Lower lobe of right lung (tissue), 2 donors: ENCODE measurements around the gene PCDH9. TPM values are rescaled to one million over a fixed set of nuclear protein-coding genes. Genes with fewer than 3 reads are reported as not detected.

ENCODE experiments used
- ATAC-seq, 2 donors: fragments of 200-7000 bp; cut with Tn5 transposase; one replicate each; pipeline ENCODE4 v1.9.1; 2020 to 2022; ENCODE audit warnings: mild to moderate bottlenecking in 2 of 2, moderate library complexity in 2 of 2
- DNase-seq: peaks from one replicate; pipeline ENCODE4 v3.0.0-alpha.2; 2020
- H3K27ac ChIP-seq: fragments of 200-600 bp; one replicate; pipeline ENCODE4 v1.8.0; 2022
- H3K27me3 ChIP-seq: fragments of 200-600 bp; one replicate; pipeline ENCODE4 v1.8.0; 2022; ENCODE audit warnings: low read depth
- H3K36me3 ChIP-seq: fragments of 200-600 bp; one replicate; pipeline ENCODE4 v1.8.0; 2022; ENCODE audit warnings: mild to moderate bottlenecking
- H3K4me1 ChIP-seq: fragments of 200-600 bp; one replicate; pipeline ENCODE4 v1.8.0; 2022
- H3K4me3 ChIP-seq: fragments of 200-600 bp; one replicate; pipeline ENCODE4 v1.8.0; 2022; ENCODE audit warnings: mild to moderate bottlenecking
- H3K9me3 ChIP-seq: fragments of 200-600 bp; one replicate; pipeline ENCODE4 v1.8.0; 2022
- intact Hi-C: fragments of 100-400 bp; cut with DNase I; formaldehyde crosslinking; loops from one replicate; pipeline ENCODE4 v1.11.0; 2022
- total RNA-seq: library from RNA; stranded (reverse); fragmentation: NEBNext Ultra II Directional; extraction: Animal tissue kit (Norgen Biotek cat#: 25700); gene quantifications from one replicate; pipeline ENCODE4 v1.2.1, GENCODE V29; 2021
- TF ChIP-seq, protein P1 (sequence below): fragments of 200-600 bp; IDR thresholded peaks from one replicate; pipeline ENCODE4 v1.8.0; 2022; ENCODE audit warnings: antibody characterized with exemption, mild to moderate bottlenecking
- donor health status: DM: no; HTN: yes; CAD: no; lungs with severe emphysema.

PCDH9 gene
- total RNA-seq, 1 donor from 2014 or later, result 8.9 TPM

DNA sequence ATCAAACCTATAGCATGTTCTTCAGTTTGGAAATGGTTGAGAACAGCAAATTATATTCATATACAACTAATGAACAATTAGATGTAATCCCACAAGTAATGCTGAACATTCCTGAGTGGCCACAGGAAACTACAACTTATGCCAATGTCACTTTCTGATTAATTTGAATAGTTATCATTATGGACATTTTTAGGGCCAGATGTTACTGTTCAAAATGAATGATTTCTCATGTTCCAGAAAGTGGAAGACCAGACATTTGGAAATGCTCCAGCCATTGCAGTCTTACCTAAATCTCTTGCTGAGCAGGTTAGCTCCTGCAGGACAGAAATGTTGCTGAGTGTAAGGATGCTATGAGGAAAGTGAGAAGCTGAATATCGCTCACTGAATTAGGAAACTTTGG is 819.8 kb downstream of the PCDH9 start:
- H3K4me1 ChIP-seq, result no peaks in the 10 kb centered on the region
- intact Hi-C loops, result no loop called here
- ATAC-seq, result no peak
- no peak overlapping the region for H3K27ac ChIP-seq
- TF ChIP-seq, protein P1, sequence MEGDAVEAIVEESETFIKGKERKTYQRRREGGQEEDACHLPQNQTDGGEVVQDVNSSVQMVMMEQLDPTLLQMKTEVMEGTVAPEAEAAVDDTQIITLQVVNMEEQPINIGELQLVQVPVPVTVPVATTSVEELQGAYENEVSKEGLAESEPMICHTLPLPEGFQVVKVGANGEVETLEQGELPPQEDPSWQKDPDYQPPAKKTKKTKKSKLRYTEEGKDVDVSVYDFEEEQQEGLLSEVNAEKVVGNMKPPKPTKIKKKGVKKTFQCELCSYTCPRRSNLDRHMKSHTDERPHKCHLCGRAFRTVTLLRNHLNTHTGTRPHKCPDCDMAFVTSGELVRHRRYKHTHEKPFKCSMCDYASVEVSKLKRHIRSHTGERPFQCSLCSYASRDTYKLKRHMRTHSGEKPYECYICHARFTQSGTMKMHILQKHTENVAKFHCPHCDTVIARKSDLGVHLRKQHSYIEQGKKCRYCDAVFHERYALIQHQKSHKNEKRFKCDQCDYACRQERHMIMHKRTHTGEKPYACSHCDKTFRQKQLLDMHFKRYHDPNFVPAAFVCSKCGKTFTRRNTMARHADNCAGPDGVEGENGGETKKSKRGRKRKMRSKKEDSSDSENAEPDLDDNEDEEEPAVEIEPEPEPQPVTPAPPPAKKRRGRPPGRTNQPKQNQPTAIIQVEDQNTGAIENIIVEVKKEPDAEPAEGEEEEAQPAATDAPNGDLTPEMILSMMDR, result no peak
- DNase-seq, result no peak
- no peak overlapping the region for H3K4me3 ChIP-seq
- H3K36me3 ChIP-seq, result no peaks in the 10 kb centered on the region
- H3K9me3 ChIP-seq, result no peaks in the 10 kb centered on the region
- H3K27me3 ChIP-seq, result no peaks in the 10 kb centered on the region

DNA sequence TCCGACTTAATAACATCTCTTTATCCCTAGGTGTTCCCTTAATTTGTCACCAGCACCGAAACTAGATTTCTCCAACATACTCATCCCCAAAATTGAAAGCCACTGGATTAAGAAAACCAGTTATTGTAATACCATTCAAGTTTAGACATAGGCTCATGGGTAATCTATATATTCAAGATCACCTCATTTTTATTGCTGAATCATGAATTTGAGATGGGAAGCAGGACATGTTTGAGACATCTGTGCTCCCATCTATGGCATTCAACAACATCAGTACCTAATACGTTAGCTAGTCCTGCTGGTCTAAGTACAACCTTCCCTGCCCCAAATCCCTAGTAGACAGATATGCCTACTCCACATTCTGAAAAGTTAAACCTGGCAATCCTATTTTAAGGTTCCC is 820.6 kb downstream of the PCDH9 start:
- TF ChIP-seq, protein P1, result no peak
- intact Hi-C loops, result no loop called here
- no peak overlapping the region for H3K27ac ChIP-seq
- H3K36me3 ChIP-seq, result no peaks in the 10 kb centered on the region
- H3K27me3 ChIP-seq, result no peaks in the 10 kb centered on the region
- no peak for ATAC-seq
- no peaks in the 10 kb centered on the region for H3K9me3 ChIP-seq
- H3K4me3 ChIP-seq, result no peak overlapping the region
- H3K4me1 ChIP-seq, result no peaks in the 10 kb centered on the region
- DNase-seq, result no peak

DNA sequence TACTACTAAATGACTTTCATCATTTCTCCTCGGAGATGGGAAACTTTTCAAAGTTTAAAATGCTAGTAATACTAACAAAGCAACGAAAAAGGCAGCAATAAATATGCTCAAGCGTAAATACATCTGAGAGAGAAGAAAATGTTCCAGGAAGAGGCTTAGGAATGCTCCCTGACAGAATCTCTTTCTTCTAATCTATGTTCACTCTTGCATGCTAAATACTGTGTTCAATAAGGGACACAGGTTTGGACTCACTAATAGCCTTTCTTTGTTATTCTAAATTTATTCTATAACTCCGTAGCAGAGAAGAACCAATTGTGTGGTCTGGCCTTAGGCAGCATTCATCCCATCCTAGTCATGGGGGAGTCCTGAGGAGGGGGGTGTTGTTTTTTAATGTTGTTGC is 823.0 kb downstream of the PCDH9 start:
- intact Hi-C loops, result no loop called here
- Histone ChIP-seq H3K4me3 (no peak overlapping the region), H3K36me3 (no peaks in the 10 kb centered on the region), H3K27me3 (no peaks in the 10 kb centered on the region), H3K9me3 (no peaks in the 10 kb centered on the region), H3K4me1 (no peaks in the 10 kb centered on the region), H3K27ac (no peak overlapping the region)
- TF ChIP-seq, protein P1, result no peak
- no peak for DNase-seq
- no peak for ATAC-seq

DNA sequence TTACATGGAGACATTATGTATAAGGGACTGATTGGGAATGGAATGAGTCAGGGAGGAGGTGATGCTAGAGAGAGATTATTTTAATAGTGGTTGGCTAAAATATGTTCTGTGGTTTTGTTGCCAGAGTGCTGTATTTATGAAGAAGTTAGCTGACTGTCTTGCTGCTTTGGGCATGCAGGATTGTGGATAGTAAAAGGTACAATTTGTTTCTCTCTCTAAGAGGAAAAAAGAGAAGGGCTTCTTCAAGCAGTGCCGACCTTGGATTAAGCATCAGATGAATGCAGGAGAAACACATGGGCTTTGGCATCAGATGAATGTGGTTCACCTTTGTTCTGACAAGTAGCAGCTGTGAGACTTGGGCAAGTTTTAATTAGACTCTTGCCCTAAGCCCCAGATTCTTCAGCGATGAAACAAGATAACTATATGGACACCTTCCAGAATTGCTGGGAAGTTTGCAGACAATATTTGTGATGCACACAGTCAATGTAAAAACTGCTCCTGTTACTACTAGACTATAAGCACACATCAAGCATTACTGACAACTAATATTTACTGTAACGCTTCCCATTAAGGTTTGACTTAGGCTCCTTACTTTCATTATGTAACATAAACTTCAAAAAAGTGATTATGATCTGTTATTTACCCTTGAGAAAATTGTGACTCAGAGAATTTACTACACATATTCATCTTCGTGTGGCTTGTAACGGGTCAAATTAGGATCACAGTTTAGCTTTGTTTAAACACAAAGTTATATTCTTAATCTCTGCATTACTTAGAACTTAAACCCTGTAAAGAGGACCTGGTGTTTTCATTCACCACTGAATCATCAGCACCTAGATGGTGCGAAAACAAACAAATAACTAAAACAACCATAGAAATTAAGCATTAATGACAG is 824.0 kb downstream of the PCDH9 start:
- H3K4me3 ChIP-seq, result no peak overlapping the region
- no peak overlapping the region for H3K27ac ChIP-seq
- no peak for ATAC-seq
- no peaks in the 10 kb centered on the region for H3K27me3 ChIP-seq
- no peaks in the 10 kb centered on the region for H3K4me1 ChIP-seq
- no peaks in the 10 kb centered on the region for H3K9me3 ChIP-seq
- no peaks in the 10 kb centered on the region for H3K36me3 ChIP-seq
- TF ChIP-seq, protein P1, result no peak
- no peak for DNase-seq
- intact Hi-C loops, result no loop called here

DNA sequence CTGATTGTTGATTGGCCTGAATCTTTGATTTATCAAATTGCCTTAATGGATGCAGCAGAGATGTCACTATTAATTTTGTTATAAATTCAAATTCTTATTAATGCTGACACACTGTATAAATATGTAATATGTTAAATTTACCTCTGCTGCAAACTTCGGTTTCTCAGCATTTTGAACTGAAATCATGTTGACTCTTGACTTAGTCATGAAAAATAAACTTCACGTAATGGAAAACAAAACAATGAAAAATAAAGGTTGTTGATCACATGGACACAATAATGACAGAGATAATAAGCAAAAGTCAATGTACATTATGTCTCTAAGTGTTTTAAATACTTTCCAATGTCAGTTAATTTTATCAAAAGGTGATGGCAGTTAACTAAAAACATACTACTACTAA is 827.6 kb downstream of the PCDH9 start:
- TF ChIP-seq, protein P1, result no peak
- Histone ChIP-seq H3K27ac (no peak overlapping the region), H3K27me3 (no peaks in the 10 kb centered on the region), H3K9me3 (no peaks in the 10 kb centered on the region), H3K4me3 (no peak overlapping the region), H3K36me3 (no peaks in the 10 kb centered on the region), H3K4me1 (no peaks in the 10 kb centered on the region)
- ATAC-seq (no peak), DNase-seq (no peak)
- intact Hi-C loops, result no loop called here
